GM19328 (cell line): ENCODE data around the gene TSC22D4.
"Not testable (repeated sequence)": the region's sequence is repeated elsewhere in the genome, so short reads cannot be mapped to it uniquely, and the experiment has no call there.

ENCODE experiments used
- ATAC-seq: cut with Tn5 transposase; IDR thresholded peaks from one replicate; pipeline ENCODE4 v1.9.1; 2021; ENCODE audit warnings: mild to moderate bottlenecking, moderate library complexity; ENCODE audit not compliant: unreplicated experiment

The TSC22D4 gene

DNA sequence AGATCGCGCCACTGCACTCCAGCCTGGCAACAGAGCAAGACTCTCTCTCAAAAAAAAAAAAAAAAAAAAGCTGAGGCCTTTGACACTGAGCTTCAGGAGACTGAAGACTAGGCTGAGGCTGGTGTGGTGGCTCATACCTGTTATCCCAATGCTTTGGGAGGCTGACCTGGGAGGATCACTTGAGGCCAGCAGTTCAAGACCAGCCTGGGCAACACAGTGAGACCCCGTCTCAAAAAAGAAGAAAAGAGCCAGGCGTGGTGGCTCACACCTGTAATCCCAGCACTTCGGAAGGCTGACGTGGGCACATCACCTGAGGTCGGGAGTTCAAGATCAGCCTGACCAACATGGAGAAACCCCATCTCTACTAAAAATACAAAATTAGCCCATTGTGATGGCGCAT is 31.7 kb downstream of the TSC22D4 start:
- not testable (repeated sequence) for ATAC-seq

GRCh38 chr7:100446040-100446439 is 33.0 kb downstream of the TSC22D4 start:
- ATAC-seq: no peak

- no peak for ATAC-seq
Measured at GRCh38 chr7:100444311-100445278, 34.4 kb downstream of the TSC22D4 start.

DNA sequence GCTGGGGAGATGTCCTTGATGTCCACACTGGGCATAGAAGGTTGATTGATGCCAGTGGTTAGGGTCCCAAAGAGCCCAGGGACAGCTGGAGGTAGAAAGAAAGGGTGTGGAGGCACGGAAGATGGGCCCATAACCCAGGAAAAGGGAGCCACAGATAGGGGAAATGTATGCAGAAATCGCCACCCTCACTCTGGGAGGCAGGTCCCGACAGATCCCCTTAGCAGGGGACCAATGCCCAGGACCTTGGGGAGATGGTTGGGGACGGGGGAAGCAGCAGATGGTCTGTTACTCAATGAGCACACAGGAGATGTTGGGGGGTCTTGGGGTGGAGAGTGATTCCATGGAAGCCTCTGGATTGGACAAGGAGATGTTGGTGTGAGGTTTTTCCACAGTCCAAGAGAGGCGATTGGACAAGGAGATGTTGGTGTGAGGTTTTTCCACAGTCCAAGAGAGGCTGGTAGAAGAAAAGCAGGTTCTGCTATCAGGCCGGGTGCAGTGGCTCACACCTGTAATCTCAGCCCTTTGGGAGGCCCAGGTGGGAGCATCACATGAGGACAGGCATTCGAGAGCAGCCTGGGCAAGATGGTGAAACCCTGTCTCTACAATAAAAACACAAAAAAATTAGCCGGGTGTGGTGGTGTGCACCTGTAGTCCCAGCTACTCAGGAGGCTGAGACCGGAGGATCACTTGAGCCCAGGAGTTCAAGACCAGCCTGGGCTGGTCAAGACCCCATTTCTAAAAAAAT is 35.7 kb downstream of the TSC22D4 start:
- ATAC-seq: no peak

- no peak for ATAC-seq
Measured at GRCh38 chr7:100441641-100442535, 37.1 kb downstream of the TSC22D4 start.

DNA sequence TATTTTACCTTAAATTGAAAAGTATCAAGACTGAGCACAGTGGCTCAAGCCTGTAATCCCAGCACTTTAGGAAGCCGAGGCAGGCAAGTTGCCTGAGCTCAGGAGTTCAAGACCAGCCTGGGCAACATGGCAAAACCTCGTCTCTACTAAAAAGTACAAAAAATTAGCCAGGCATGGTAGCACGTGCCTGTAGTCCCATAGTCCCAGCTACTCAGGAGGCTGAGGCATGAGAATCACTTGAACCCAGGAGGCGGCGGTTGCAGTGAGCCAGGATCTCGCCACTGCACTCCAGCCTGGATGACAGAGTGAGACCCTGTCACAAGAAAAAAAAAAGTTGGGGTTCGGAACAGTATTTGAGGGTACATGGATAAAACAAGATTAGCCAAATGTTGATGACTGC is 39.8 kb downstream of the TSC22D4 start:
- ATAC-seq: not testable (repeated sequence)

DNA sequence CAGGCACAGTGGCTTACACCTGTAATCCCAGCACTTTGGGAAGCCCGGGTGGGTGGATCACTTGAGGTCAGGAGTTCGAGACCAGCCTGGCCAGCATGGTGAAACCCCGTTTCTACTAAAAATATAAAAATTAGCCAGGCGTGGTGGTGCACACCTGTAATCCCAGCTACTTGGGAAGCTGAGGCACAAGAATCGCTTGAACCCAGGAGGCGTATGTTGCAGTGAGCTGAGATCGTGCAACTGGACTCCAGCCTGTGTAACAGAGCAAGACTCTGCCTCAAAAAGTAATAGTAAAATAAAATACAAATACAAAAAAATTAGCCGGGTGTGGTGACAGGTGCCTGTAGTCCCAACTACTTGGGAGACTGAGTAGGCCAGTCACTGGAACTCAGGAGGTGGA is 40.3 kb downstream of the TSC22D4 start:
- not testable (repeated sequence) for ATAC-seq

DNA sequence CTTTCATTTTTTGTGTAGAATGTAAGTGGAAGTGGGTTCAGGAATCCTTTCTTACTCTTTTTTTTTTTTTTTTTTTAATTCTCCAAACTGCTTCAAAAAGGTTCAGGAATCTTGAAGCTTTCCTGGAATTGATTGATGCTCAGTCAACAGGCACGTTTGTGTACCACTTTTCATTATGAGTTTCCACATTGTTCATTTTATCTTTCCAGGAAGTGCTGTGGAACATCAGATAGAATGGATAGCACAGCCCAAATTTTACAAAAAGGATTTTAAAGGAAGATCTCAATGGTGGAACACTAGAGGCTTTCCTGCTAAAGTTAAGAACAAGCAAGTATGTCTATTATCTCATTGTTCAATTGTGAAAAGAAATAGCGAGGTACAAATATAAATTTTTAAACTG is 40.8 kb downstream of the TSC22D4 start:
- no peak for ATAC-seq

GRCh38 chr7:100437150-100438100 is 41.6 kb downstream of the TSC22D4 start:
- ATAC-seq: no peak

DNA sequence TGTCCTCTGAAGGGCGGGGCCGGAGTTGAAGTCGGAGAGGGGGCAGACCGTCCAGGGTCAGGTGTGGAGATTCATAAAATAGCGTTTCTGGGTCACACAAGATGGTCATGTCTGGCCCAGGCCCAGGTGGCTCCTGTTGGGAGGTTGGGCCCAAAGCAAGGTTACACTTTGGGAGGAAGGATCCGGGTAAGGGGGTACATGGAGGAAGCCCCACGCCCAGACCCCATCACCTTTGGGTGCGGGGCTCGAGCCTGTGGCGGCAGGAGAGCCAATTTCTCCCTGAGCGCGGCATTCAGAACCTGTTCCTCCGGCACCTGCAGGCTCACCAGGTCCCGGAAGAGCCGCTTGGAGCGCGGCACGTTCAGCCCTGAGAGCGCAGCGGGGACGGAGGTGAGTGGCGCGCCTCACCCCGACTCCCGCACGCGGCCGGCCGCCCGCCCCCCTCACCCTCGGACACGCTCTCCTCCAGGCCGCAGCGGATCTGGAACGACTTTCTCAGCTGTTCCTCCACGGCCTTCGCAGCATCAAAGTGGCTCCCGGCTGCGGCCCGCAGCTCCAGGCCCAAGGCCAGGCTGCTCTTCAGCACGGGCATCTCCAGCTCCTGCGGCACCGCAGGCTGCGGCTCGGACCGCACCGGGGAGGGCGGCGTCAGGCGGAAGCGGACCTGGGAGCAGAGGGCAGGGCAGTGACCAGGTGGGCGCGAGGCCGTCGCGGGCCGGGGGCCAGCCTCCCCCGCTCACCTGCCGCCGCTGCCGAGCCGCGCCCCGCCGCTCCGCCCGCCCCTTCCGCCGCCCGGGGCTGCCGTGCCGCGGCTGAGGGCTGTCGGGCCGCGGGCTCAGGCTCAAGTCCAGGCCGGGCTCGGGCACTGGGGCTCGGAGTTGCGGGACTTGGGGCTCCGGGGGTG is 43.4 kb downstream of the TSC22D4 start:
- peak; percentile 18 for ATAC-seq

- ATAC-seq: no peak
Measured at GRCh38 chr7:100434297-100435144, 44.5 kb downstream of the TSC22D4 start.

- no peak for ATAC-seq
Measured at GRCh38 chr7:100433592-100434296, 45.3 kb downstream of the TSC22D4 start.

DNA sequence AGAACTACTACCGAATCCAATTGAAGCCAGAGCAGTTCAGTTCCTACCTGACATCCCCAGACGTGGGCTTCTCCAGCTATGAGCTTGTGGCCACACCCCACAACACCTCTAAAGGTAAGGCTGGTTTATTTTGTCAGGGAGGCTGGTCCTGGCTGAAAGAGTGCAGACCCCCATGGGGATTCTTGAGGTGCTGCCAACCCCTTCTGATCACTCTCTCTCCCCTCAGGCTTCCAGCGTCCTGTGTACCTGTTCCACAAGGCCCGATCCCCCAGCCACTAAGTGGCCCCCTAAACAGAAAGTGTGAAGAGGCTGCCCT is 45.8 kb downstream of the TSC22D4 start:
- ATAC-seq: no peak

DNA sequence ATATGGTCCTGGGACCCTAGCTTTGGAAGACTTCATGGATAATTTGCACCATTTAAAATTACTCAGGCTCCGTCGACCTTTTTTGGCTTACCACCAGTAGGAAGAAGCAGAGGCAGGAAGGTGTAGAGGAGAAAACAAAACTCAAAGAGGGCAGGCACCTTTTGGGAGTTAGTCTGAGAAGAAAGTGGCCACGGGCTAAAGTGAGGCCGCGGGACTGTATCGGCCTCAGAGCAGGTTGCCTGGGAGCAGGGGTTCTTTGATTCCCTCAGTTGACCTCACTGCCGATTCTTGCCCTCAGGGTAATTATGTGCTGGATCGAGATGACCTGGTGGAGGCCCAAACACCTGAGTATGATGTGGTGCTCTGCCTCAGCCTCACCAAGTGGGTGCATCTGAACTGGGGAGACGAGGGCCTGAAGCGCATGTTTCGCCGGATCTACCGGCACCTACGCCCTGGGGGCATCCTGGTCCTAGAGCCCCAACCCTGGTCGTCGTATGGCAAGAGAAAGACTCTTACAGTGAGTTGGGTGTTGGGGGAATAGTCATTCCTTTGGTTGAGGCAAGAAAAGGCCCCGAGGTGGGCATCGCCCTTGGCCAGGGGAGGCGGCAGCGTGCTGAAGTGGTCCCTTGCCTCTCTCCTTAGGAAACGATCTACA is 46.3 kb downstream of the TSC22D4 start:
- ATAC-seq: no peak

DNA sequence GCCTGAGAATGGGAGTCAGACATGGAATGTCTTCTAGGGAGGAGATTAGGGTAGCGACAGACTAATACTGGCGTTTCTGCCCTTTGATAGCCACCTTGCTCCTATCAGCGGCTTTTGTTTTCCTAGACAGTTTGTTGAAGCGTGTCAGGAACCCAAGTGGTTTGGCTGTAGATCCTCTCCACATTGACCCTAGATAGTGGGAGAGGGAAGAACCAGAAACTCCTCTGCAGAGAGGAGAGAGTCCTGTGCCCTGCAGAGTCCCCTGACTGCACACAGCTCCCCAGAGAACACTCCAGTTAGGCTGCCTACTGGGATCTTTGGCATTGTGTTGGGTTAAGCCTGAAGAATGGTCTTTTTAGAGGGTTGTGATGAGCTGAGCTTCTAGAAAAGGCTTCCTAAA is 47.0 kb downstream of the TSC22D4 start:
- ATAC-seq: no peak

GRCh38 chr7:100431286-100431735 is 47.7 kb downstream of the TSC22D4 start:
- ATAC-seq: no peak
